ENCODE results near the gene ZBTB16.

The ZBTB16 gene

DNA sequence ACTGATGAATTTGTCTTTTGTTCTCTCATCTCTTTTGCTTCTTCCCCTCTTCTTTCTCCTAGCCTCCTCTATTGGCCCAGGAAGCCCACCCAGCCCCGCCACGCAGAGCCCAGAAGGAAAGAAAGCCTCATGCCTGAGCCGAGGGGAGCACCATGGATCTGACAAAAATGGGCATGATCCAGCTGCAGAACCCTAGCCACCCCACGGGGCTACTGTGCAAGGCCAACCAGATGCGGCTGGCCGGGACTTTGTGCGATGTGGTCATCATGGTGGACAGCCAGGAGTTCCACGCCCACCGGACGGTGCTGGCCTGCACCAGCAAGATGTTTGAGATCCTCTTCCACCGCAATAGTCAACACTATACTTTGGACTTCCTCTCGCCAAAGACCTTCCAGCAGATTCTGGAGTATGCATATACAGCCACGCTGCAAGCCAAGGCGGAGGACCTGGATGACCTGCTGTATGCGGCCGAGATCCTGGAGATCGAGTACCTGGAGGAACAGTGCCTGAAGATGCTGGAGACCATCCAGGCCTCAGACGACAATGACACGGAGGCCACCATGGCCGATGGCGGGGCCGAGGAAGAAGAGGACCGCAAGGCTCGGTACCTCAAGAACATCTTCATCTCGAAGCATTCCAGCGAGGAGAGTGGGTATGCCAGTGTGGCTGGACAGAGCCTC is 3.8 kb downstream of the ZBTB16 start:
- Mint-ChIP-seq H3K27ac (no peak overlapping the region), H3K4me1 (peaks cover 68% of the 10 kb centered on the region), H3K9me3 (no peaks in the 10 kb centered on the region), H3K27me3 (ENCODE audit: low read depth, poor library complexity) (no peaks in the 10 kb centered on the region), H3K4me3 (no peak overlapping the region), H3K36me3 (ENCODE audit: low read depth) (peaks cover 24% of the 10 kb centered on the region)
- TF ChIP-seq, protein P1, sequence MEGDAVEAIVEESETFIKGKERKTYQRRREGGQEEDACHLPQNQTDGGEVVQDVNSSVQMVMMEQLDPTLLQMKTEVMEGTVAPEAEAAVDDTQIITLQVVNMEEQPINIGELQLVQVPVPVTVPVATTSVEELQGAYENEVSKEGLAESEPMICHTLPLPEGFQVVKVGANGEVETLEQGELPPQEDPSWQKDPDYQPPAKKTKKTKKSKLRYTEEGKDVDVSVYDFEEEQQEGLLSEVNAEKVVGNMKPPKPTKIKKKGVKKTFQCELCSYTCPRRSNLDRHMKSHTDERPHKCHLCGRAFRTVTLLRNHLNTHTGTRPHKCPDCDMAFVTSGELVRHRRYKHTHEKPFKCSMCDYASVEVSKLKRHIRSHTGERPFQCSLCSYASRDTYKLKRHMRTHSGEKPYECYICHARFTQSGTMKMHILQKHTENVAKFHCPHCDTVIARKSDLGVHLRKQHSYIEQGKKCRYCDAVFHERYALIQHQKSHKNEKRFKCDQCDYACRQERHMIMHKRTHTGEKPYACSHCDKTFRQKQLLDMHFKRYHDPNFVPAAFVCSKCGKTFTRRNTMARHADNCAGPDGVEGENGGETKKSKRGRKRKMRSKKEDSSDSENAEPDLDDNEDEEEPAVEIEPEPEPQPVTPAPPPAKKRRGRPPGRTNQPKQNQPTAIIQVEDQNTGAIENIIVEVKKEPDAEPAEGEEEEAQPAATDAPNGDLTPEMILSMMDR (IDR thresholded peaks at IDR 0.05): no peak
- no peak for DNase-seq

- Mint-ChIP-seq H3K27me3 (ENCODE audit: low read depth, poor library complexity) (no peaks in the 10 kb centered on the region), H3K27ac (no peak overlapping the region), H3K4me3 (no peak overlapping the region), H3K4me1 (peaks cover 70% of the 10 kb centered on the region), H3K9me3 (no peaks in the 10 kb centered on the region), H3K36me3 (ENCODE audit: low read depth) (peaks cover 27% of the 10 kb centered on the region)
- DNase-seq: no peak
- TF ChIP-seq, protein P1 (IDR thresholded peaks at IDR 0.05): no peak
Measured at GRCh38 chr11:114063829-114064201, 4.3 kb downstream of the ZBTB16 start.

DNA sequence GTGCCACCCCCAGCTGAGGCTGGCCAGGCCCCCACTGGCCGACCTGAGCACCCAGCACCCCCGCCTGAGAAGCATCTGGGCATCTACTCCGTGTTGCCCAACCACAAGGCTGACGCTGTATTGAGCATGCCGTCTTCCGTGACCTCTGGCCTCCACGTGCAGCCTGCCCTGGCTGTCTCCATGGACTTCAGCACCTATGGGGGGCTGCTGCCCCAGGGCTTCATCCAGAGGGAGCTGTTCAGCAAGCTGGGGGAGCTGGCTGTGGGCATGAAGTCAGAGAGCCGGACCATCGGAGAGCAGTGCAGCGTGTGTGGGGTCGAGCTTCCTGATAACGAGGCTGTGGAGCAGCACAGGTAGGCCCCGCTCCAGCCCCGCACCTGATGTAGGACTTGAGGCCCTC is 4.7 kb downstream of the ZBTB16 start:
- Mint-ChIP-seq H3K27me3 (ENCODE audit: low read depth, poor library complexity) (no peaks in the 10 kb centered on the region), H3K4me1 (peaks cover 70% of the 10 kb centered on the region)

GRCh38 chr11:114065094-114065493 is 5.6 kb downstream of the ZBTB16 start:
- H3K36me3 Mint-ChIP-seq (ENCODE audit: low read depth): peaks cover 34% of the 10 kb centered on the region
- no peak for DNase-seq
- TF ChIP-seq, protein P1 (IDR thresholded peaks at IDR 0.05): no peak
- no peak overlapping the region for H3K4me3 Mint-ChIP-seq
- H3K27me3 Mint-ChIP-seq (ENCODE audit: low read depth, poor library complexity): no peaks in the 10 kb centered on the region
- H3K27ac Mint-ChIP-seq: no peak overlapping the region
- no peaks in the 10 kb centered on the region for H3K9me3 Mint-ChIP-seq
- H3K4me1 Mint-ChIP-seq: peaks cover 70% of the 10 kb centered on the region

More for the DNA sequence above, 4.7 kb downstream of the ZBTB16 start:
- TF ChIP-seq, protein P1 (IDR thresholded peaks at IDR 0.05): no peak
- Mint-ChIP-seq H3K36me3 (ENCODE audit: low read depth) (peaks cover 27% of the 10 kb centered on the region), H3K9me3 (no peaks in the 10 kb centered on the region), H3K27ac (no peak overlapping the region), H3K4me3 (no peak overlapping the region)
- DNase-seq: no peak

- TF ChIP-seq, protein P1 (IDR thresholded peaks at IDR 0.05): no peak
- H3K36me3 Mint-ChIP-seq (ENCODE audit: low read depth): peaks cover 45% of the 10 kb centered on the region
- H3K27ac Mint-ChIP-seq: no peak overlapping the region
- no peaks in the 10 kb centered on the region for H3K27me3 Mint-ChIP-seq (ENCODE audit: low read depth, poor library complexity)
- peaks cover 73% of the 10 kb centered on the region for H3K4me1 Mint-ChIP-seq
- no peaks in the 10 kb centered on the region for H3K9me3 Mint-ChIP-seq
- no peak for DNase-seq
- H3K4me3 Mint-ChIP-seq: no peak overlapping the region
Measured at GRCh38 chr11:114066046-114066648, 6.6 kb downstream of the ZBTB16 start.

- DNase-seq: no peak
- Mint-ChIP-seq H3K4me3 (no peak overlapping the region), H3K9me3 (no peaks in the 10 kb centered on the region), H3K4me1 (peaks cover 73% of the 10 kb centered on the region), H3K27me3 (ENCODE audit: low read depth, poor library complexity) (peaks cover 2% of the 10 kb centered on the region), H3K27ac (peak overlapping the region; percentile 1), H3K36me3 (ENCODE audit: low read depth) (peaks cover 43% of the 10 kb centered on the region)
- TF ChIP-seq, protein P1 (IDR thresholded peaks at IDR 0.05): no peak
Measured at GRCh38 chr11:114068327-114068726, 8.8 kb downstream of the ZBTB16 start.
